ENCODE data around the gene CYP8B1.

The CYP8B1 gene

GRCh38 chr3:42852441-42852840, 23.2 kb downstream of the CYP8B1 start:
- no peak for DNase-seq (ENCODE audit: low read depth, low spot score)
- no peak overlapping the region for H3K27ac ChIP-seq
- H3K9ac ChIP-seq (ENCODE audit: insufficient read length) = no peak overlapping the region
- no peak for TF ChIP-seq POLR2AphosphoS5 (IDR thresholded peaks at IDR 0.05; ENCODE audit: borderline replicate concordance, low read depth, low read length)
- TF ChIP-seq EZH2 (IDR thresholded peaks at IDR 0.05) = no peak
- no peak for TF ChIP-seq FOXP2 (optimal IDR thresholded peaks at IDR 0.05; ENCODE audit: control extremely low read depth, extremely low read length, insufficient read depth)
- no peaks in the 10 kb centered on the region for H3K9me3 ChIP-seq (ENCODE audit: low read depth, low read length)
- no peaks in the 10 kb centered on the region for H3K36me3 ChIP-seq (ENCODE audit: insufficient read depth, low read length)
- no peak overlapping the region for H3K4me3 ChIP-seq

GRCh38 chr3:42851228-42851834, 24.3 kb downstream of the CYP8B1 start:
- Histone ChIP-seq H3K9me3 (ENCODE audit: low read depth, low read length) (no peaks in the 10 kb centered on the region), H3K27ac (no peak overlapping the region), H3K9ac (ENCODE audit: insufficient read length) (no peak overlapping the region), H3K4me3 (no peak overlapping the region), H3K36me3 (ENCODE audit: insufficient read depth, low read length) (no peaks in the 10 kb centered on the region)
- TF ChIP-seq EZH2 (IDR thresholded peaks at IDR 0.05) (no peak), POLR2AphosphoS5 (IDR thresholded peaks at IDR 0.05; ENCODE audit: borderline replicate concordance, low read depth, low read length) (no peak), FOXP2 (optimal IDR thresholded peaks at IDR 0.05; ENCODE audit: control extremely low read depth, extremely low read length, insufficient read depth) (no peak)
- DNase-seq (ENCODE audit: low read depth, low spot score) = no peak

- no peak for DNase-seq (ENCODE audit: low read depth, low spot score)
- Histone ChIP-seq H3K27ac (no peak overlapping the region), H3K4me3 (no peak overlapping the region), H3K9me3 (ENCODE audit: low read depth, low read length) (no peaks in the 10 kb centered on the region), H3K9ac (ENCODE audit: insufficient read length) (no peak overlapping the region), H3K36me3 (ENCODE audit: insufficient read depth, low read length) (no peaks in the 10 kb centered on the region)
- no peak for TF ChIP-seq FOXP2 (optimal IDR thresholded peaks at IDR 0.05; ENCODE audit: control extremely low read depth, extremely low read length, insufficient read depth)
- no peak for TF ChIP-seq POLR2AphosphoS5 (IDR thresholded peaks at IDR 0.05; ENCODE audit: borderline replicate concordance, low read depth, low read length)
- no peak for TF ChIP-seq EZH2 (IDR thresholded peaks at IDR 0.05)
Measured at GRCh38 chr3:42850263-42850662, 25.4 kb downstream of the CYP8B1 start.

GRCh38 chr3:42849017-42849416, 26.7 kb downstream of the CYP8B1 start:
- H3K27ac ChIP-seq = no peak overlapping the region
- no peak for DNase-seq (ENCODE audit: low read depth, low spot score)

GRCh38 chr3:42847731-42848130, 27.9 kb downstream of the CYP8B1 start:
- DNase-seq (ENCODE audit: low read depth, low spot score) = no peak
- Histone ChIP-seq H3K9me3 (ENCODE audit: low read depth, low read length) (no peaks in the 10 kb centered on the region), H3K9ac (ENCODE audit: insufficient read length) (no peak overlapping the region), H3K27ac (no peak overlapping the region), H3K36me3 (ENCODE audit: insufficient read depth, low read length) (no peaks in the 10 kb centered on the region), H3K4me3 (no peak overlapping the region)
- TF ChIP-seq EZH2 (IDR thresholded peaks at IDR 0.05) (no peak), POLR2AphosphoS5 (IDR thresholded peaks at IDR 0.05; ENCODE audit: borderline replicate concordance, low read depth, low read length) (no peak), FOXP2 (optimal IDR thresholded peaks at IDR 0.05; ENCODE audit: control extremely low read depth, extremely low read length, insufficient read depth) (no peak)

More at GRCh38 chr3:42849017-42849416, 26.7 kb downstream of the CYP8B1 start:
- Histone ChIP-seq H3K4me3 (no peak overlapping the region), H3K36me3 (ENCODE audit: insufficient read depth, low read length) (no peaks in the 10 kb centered on the region), H3K9me3 (ENCODE audit: low read depth, low read length) (no peaks in the 10 kb centered on the region), H3K9ac (ENCODE audit: insufficient read length) (no peak overlapping the region)
- TF ChIP-seq POLR2AphosphoS5 (IDR thresholded peaks at IDR 0.05; ENCODE audit: borderline replicate concordance, low read depth, low read length) = no peak
- TF ChIP-seq FOXP2 (optimal IDR thresholded peaks at IDR 0.05; ENCODE audit: control extremely low read depth, extremely low read length, insufficient read depth) = no peak
- TF ChIP-seq EZH2 (IDR thresholded peaks at IDR 0.05) = no peak

- no peak for TF ChIP-seq EZH2 (IDR thresholded peaks at IDR 0.05)
- no peak for TF ChIP-seq FOXP2 (optimal IDR thresholded peaks at IDR 0.05; ENCODE audit: control extremely low read depth, extremely low read length, insufficient read depth)
- no peak for TF ChIP-seq POLR2AphosphoS5 (IDR thresholded peaks at IDR 0.05; ENCODE audit: borderline replicate concordance, low read depth, low read length)
- H3K27ac ChIP-seq = no peak overlapping the region
- no peaks in the 10 kb centered on the region for H3K9me3 ChIP-seq (ENCODE audit: low read depth, low read length)
- no peaks in the 10 kb centered on the region for H3K36me3 ChIP-seq (ENCODE audit: insufficient read depth, low read length)
- DNase-seq (ENCODE audit: low read depth, low spot score) = no peak
- no peak overlapping the region for H3K4me3 ChIP-seq
- no peak overlapping the region for H3K9ac ChIP-seq (ENCODE audit: insufficient read length)
Measured at GRCh38 chr3:42846685-42847522, 28.8 kb downstream of the CYP8B1 start.

GRCh38 chr3:42844815-42845214, 30.9 kb downstream of the CYP8B1 start:
- no peaks in the 10 kb centered on the region for H3K9me3 ChIP-seq (ENCODE audit: low read depth, low read length)
- no peak for DNase-seq (ENCODE audit: low read depth, low spot score)
- no peaks in the 10 kb centered on the region for H3K36me3 ChIP-seq (ENCODE audit: insufficient read depth, low read length)
- no peak overlapping the region for H3K9ac ChIP-seq (ENCODE audit: insufficient read length)
- H3K27ac ChIP-seq = no peak overlapping the region
- no peak for TF ChIP-seq POLR2AphosphoS5 (IDR thresholded peaks at IDR 0.05; ENCODE audit: borderline replicate concordance, low read depth, low read length)
- TF ChIP-seq FOXP2 (optimal IDR thresholded peaks at IDR 0.05; ENCODE audit: control extremely low read depth, extremely low read length, insufficient read depth) = no peak
- TF ChIP-seq EZH2 (IDR thresholded peaks at IDR 0.05) = no peak
- no peak overlapping the region for H3K4me3 ChIP-seq

GRCh38 chr3:42844412-42844713, 31.3 kb downstream of the CYP8B1 start:
- Histone ChIP-seq H3K9ac (ENCODE audit: insufficient read length) (no peak overlapping the region), H3K9me3 (ENCODE audit: low read depth, low read length) (no peaks in the 10 kb centered on the region), H3K36me3 (ENCODE audit: insufficient read depth, low read length) (no peaks in the 10 kb centered on the region), H3K4me3 (no peak overlapping the region), H3K27ac (no peak overlapping the region)
- DNase-seq (ENCODE audit: low read depth, low spot score) = no peak
- no peak for TF ChIP-seq POLR2AphosphoS5 (IDR thresholded peaks at IDR 0.05; ENCODE audit: borderline replicate concordance, low read depth, low read length)
- TF ChIP-seq FOXP2 (optimal IDR thresholded peaks at IDR 0.05; ENCODE audit: control extremely low read depth, extremely low read length, insufficient read depth) = no peak
- TF ChIP-seq EZH2 (IDR thresholded peaks at IDR 0.05) = no peak

Data from SK-N-MC (cell line).